Activated naive CD8-positive, alpha-beta T cell (primary cell): ENCODE measurements around the gene APOA1.

Source experiments
- H3K27ac Mint-ChIP-seq: one replicate; pipeline ENCODE4 v1.8.0; 2021; ENCODE audit warnings: mixed read lengths
- H3K27me3 Mint-ChIP-seq: one replicate; pipeline ENCODE4 v1.8.0; 2021; ENCODE audit warnings: mixed read lengths
- H3K36me3 Mint-ChIP-seq: one replicate; pipeline ENCODE4 v1.8.0; 2021; ENCODE audit warnings: mixed read lengths
- H3K4me1 Mint-ChIP-seq: one replicate; pipeline ENCODE4 v1.8.0; 2021; ENCODE audit warnings: low read depth, mixed read lengths
- H3K4me3 Mint-ChIP-seq: one replicate; pipeline ENCODE4 v1.8.0; 2021; ENCODE audit warnings: mild to moderate bottlenecking, mixed read lengths
- H3K9me3 Mint-ChIP-seq: one replicate; pipeline ENCODE4 v1.8.0; 2021; ENCODE audit warnings: low read depth, mixed read lengths

Gene APOA1

GRCh38 chr11:116833816-116834534 is 3.4 kb downstream of the APOA1 start:
- peaks cover 11% of the 10 kb centered on the region for H3K4me1 Mint-ChIP-seq
- no peaks in the 10 kb centered on the region for H3K36me3 Mint-ChIP-seq
- H3K9me3 Mint-ChIP-seq, result no peaks in the 10 kb centered on the region
- peak overlapping the region; percentile 29 for H3K27ac Mint-ChIP-seq
- H3K27me3 Mint-ChIP-seq, result no peaks in the 10 kb centered on the region
- peak overlapping the region; percentile 43 for H3K4me3 Mint-ChIP-seq

- Mint-ChIP-seq H3K27me3 (no peaks in the 10 kb centered on the region), H3K4me1 (peaks cover 11% of the 10 kb centered on the region), H3K4me3 (no peak overlapping the region), H3K36me3 (no peaks in the 10 kb centered on the region), H3K27ac (no peak overlapping the region), H3K9me3 (no peaks in the 10 kb centered on the region)
These were observed 4.0 kb downstream of the APOA1 start for GRCh38 chr11:116833491-116833815.

DNA sequence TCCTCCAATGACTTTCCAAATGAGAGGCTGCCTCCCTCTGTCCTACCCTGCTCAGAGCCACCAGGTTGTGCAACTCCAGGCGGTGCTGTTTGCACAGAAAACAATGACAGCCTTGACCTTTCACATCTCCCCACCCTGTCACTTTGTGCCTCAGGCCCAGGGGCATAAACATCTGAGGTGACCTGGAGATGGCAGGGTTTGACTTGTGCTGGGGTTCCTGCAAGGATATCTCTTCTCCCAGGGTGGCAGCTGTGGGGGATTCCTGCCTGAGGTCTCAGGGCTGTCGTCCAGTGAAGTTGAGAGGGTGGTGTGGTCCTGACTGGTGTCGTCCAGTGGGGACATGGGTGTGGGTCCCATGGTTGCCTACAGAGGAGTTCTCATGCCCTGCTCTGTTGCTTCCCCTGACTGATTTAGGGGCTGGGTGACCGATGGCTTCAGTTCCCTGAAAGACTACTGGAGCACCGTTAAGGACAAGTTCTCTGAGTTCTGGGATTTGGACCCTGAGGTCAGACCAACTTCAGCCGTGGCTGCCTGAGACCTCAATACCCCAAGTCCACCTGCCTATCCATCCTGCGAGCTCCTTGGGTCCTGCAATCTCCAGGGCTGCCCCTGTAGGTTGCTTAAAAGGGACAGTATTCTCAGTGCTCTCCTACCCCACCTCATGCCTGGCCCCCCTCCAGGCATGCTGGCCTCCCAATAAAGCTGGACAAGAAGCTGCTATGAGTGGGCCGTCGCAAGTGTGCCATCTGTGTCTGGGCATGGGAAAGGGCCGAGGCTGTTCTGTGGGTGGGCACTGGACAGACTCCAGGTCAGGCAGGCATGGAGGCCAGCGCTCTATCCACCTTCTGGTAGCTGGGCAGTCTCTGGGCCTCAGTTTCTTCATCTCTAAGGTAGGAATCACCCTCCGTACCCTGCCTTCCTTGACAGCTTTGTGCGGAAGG is 4.8 kb downstream of the APOA1 start:
- Mint-ChIP-seq H3K4me1 (peaks cover 11% of the 10 kb centered on the region), H3K27me3 (no peaks in the 10 kb centered on the region), H3K9me3 (no peaks in the 10 kb centered on the region), H3K36me3 (no peaks in the 10 kb centered on the region), H3K4me3 (no peak overlapping the region), H3K27ac (no peak overlapping the region)

DNA sequence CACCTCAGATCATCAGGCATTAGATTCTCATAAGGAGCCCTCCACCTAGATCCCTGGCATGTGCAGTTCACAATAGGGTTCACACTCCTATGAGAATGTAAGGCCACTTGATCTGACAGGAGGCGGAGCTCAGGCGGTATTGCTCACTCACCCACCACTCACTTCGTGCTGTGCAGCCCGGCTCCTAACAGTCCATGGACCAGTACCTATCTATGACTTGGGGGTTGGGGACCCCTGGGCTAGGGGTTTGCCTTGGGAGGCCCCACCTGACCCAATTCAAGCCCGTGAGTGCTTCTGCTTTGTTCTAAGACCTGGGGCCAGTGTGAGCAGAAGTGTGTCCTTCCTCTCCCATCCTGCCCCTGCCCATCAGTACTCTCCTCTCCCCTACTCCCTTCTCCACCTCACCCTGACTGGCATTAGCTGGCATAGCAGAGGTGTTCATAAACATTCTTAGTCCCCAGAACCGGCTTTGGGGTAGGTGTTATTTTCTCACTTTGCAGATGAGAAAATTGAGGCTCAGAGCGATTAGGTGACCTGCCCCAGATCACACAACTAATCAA is 5.6 kb downstream of the APOA1 start:
- no peaks in the 10 kb centered on the region for H3K9me3 Mint-ChIP-seq
- H3K27ac Mint-ChIP-seq, result no peak overlapping the region
- no peaks in the 10 kb centered on the region for H3K27me3 Mint-ChIP-seq
- peaks cover 11% of the 10 kb centered on the region for H3K4me1 Mint-ChIP-seq
- no peaks in the 10 kb centered on the region for H3K36me3 Mint-ChIP-seq
- no peak overlapping the region for H3K4me3 Mint-ChIP-seq

DNA sequence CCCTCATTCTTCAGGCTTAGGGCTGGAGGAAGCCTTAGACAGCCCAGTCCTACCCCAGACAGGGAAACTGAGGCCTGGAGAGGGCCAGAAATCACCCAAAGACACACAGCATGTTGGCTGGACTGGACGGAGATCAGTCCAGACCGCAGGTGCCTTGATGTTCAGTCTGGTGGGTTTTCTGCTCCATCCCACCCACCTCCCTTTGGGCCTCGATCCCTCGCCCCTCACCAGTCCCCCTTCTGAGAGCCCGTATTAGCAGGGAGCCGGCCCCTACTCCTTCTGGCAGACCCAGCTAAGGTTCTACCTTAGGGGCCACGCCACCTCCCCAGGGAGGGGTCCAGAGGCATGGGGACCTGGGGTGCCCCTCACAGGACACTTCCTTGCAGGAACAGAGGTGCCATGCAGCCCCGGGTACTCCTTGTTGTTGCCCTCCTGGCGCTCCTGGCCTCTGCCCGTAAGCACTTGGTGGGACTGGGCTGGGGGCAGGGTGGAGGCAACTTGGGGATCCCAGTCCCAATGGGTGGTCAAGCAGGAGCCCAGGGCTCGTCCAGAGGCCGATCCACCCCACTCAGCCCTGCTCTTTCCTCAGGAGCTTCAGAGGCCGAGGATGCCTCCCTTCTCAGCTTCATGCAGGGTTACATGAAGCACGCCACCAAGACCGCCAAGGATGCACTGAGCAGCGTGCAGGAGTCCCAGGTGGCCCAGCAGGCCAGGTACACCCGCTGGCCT is 7.1 kb downstream of the APOA1 start:
- no peaks in the 10 kb centered on the region for H3K9me3 Mint-ChIP-seq
- H3K4me1 Mint-ChIP-seq, result peaks cover 4% of the 10 kb centered on the region
- H3K4me3 Mint-ChIP-seq, result no peak overlapping the region
- H3K36me3 Mint-ChIP-seq, result no peaks in the 10 kb centered on the region
- no peaks in the 10 kb centered on the region for H3K27me3 Mint-ChIP-seq
- H3K27ac Mint-ChIP-seq, result no peak overlapping the region

DNA sequence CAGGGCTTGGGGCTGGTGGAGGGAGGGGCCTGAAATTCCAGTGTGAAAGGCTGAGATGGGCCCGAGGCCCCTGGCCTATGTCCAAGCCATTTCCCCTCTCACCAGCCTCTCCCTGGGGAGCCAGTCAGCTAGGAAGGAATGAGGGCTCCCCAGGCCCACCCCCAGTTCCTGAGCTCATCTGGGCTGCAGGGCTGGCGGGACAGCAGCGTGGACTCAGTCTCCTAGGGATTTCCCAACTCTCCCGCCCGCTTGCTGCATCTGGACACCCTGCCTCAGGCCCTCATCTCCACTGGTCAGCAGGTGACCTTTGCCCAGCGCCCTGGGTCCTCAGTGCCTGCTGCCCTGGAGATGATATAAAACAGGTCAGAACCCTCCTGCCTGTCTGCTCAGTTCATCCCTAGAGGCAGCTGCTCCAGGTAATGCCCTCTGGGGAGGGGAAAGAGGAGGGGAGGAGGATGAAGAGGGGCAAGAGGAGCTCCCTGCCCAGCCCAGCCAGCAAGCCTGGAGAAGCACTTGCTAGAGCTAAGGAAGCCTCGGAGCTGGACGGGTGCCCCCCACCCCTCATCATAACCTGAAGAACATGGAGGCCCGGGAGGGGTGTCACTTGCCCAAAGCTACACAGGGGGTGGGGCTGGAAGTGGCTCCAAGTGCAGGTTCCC is 7.8 kb downstream of the APOA1 start, which contains the start of gene APOC3:
TSS of gene APOC3 (plus strand) at position 383 of the 659 bp plus-strand sequence. CDS start 676 bp downstream, outside the sequence.
- Mint-ChIP-seq H3K9me3 (no peaks in the 10 kb centered on the region), H3K36me3 (no peaks in the 10 kb centered on the region), H3K4me1 (peaks cover under 1% of the 10 kb centered on the region), H3K27ac (no peak within 1 kb of the TSS), H3K27me3 (no peaks in the 10 kb centered on the region), H3K4me3 (no peak within 1 kb of the TSS)

- Mint-ChIP-seq H3K9me3 (no peaks in the 10 kb centered on the region), H3K27ac (no peak overlapping the region), H3K36me3 (no peaks in the 10 kb centered on the region), H3K4me1 (no peaks in the 10 kb centered on the region), H3K4me3 (no peak overlapping the region), H3K27me3 (no peaks in the 10 kb centered on the region)
These were observed 8.5 kb downstream of the APOA1 start for GRCh38 chr11:116828632-116829524.

DNA sequence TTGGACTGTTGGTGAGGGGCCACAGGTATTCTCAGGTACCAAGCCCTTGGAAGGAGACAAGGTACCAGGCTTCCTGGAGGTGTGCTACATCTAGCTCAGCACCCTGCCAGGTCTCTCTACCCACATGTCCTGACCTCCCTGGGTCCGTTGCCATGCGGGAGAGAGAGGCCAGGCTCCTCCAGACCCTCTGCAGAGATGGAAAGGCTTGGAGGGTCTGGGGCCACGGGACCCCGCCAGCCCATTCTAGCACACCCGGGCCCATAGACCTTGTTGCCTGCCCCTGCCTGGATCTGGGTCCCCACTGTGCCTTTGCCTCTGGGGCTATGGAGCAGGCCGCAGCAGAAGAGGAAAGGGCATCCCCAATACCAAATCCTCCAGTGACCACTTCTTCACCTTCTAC is 10.0 kb downstream of the APOA1 start:
- H3K4me1 Mint-ChIP-seq, result no peaks in the 10 kb centered on the region
- no peaks in the 10 kb centered on the region for H3K9me3 Mint-ChIP-seq
- H3K4me3 Mint-ChIP-seq, result no peak overlapping the region
- no peaks in the 10 kb centered on the region for H3K36me3 Mint-ChIP-seq
- H3K27ac Mint-ChIP-seq, result no peak overlapping the region
- H3K27me3 Mint-ChIP-seq, result no peaks in the 10 kb centered on the region

DNA sequence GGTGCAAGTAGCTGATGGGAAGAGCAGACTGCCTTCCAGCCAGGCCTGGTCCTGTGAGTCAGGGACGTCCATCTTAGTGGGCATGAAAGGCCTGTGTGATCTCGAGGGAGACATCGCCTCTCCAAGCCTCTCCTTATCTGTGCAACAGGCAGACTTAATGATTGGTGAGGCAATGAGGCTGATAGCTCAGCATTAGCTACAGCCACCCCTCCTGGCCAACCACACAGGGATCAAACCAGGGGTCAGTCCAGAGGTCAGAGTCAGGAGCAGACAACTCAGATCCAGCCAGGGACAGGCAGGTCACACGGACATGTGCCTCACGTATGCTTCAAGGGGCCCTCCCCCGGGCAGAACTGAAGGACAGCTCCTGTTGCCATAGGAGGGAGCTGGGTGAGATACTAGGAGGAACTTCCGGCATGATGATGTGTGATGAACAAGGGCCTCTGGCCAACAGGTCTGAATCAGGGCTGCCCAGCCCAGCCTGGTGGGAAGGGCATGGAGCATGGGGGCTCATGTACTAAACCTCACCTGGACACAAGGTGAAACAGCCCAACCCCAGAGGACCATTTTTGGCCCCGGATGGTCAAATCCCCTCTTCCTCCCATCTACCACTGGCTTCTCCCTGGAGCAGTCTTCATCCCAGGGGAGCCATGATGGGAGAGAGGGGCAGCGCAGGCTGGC is 10.5 kb downstream of the APOA1 start:
- no peak overlapping the region for H3K4me3 Mint-ChIP-seq
- H3K27me3 Mint-ChIP-seq, result no peaks in the 10 kb centered on the region
- no peaks in the 10 kb centered on the region for H3K9me3 Mint-ChIP-seq
- no peak overlapping the region for H3K27ac Mint-ChIP-seq
- no peaks in the 10 kb centered on the region for H3K36me3 Mint-ChIP-seq
- H3K4me1 Mint-ChIP-seq, result no peaks in the 10 kb centered on the region

GRCh38 chr11:116825854-116826750 is 11.3 kb downstream of the APOA1 start:
- Mint-ChIP-seq H3K4me3 (no peak overlapping the region), H3K9me3 (no peaks in the 10 kb centered on the region), H3K27ac (no peak overlapping the region), H3K27me3 (no peaks in the 10 kb centered on the region), H3K4me1 (no peaks in the 10 kb centered on the region), H3K36me3 (no peaks in the 10 kb centered on the region)

DNA sequence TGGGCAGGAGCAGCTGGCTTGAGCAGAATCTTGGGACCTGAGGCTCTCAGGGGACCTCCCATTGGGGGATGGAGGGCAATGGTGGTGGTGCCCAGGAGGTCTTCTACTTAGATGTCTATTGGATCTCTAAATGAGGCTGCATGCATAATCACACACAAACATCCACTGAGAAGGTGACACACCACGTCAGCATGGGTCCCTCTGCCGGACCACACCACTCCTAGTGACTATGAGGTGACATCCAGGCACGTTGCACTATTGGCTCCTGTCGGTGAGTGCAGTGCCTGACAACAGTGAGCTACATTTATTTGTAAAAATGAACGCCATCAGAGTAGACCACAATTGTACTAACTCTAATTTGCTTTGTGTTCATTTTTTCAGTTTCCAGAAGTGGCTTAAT is 12.0 kb downstream of the APOA1 start:
- Mint-ChIP-seq H3K36me3 (no peaks in the 10 kb centered on the region), H3K27me3 (no peaks in the 10 kb centered on the region), H3K4me3 (no peak overlapping the region), H3K9me3 (no peaks in the 10 kb centered on the region), H3K4me1 (no peaks in the 10 kb centered on the region), H3K27ac (no peak overlapping the region)

DNA sequence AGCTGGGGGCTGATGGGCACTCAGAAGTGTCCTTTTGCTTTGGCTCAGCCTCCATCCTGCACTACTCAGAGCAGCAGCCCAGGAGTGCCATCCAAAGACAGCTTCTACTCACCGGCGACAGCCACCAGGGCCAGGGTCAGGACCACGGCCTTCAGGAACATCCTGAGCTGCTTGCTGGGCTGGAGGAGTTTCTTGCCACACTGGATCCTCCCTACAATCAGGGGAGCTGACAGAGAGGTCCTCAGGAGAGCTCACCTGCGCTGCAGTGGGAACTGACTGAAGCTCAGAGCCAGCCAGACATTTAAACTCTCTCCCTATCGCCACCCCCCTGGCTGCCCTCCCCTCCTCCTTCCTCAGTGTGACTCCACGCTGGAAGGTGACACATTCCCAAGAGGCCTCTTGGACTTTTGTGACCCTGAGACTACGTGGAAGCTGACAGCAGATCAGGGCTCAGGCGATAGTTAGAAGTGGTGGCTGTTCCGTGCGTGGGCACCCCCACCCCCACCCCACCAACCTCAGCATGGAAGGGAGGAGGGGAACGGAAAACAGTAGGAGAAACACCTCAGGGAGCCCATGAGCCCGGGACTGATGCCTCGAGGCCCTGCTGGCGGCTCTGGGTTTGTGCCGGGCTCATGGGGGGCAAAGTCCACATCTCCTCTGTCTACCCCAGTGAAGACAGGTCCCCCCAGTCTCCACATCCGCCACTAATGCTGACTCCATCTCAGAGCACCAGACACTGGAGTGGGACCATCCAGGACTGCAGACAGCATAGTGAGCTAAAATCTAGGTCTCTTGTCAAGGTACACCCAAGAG is 14.2 kb downstream of the APOA1 start, which contains the start of gene APOA4:
TSS of gene APOA4 (minus strand) at position 274 of the 813 bp plus-strand sequence. CDS start at position 161, 113 bp downstream.
- Mint-ChIP-seq H3K9me3 (no peaks in the 10 kb centered on the region), H3K27me3 (no peaks in the 10 kb centered on the region), H3K27ac (no peak within 1 kb of the TSS), H3K4me3 (no peak within 1 kb of the TSS), H3K36me3 (no peaks in the 10 kb centered on the region), H3K4me1 (no peaks in the 10 kb centered on the region)
